WTC11 (cell line): ENCODE data around the gene HES2. TPM values are rescaled to one million over a fixed set of nuclear protein-coding genes. Genes with fewer than 3 reads are reported as not detected.

Experiments
- ATAC-seq: fragments of 200-7000 bp; cut with Tn5 transposase; 2 replicates; pipeline ENCODE4 v1.10.0; 2021; ENCODE audit warnings: mild to moderate bottlenecking, moderate library complexity
- CTCF ChIA-PET: fragments of 300-600 bp; sonication (Branson Sonifier 250); formaldehyde crosslinking; loops from one replicate; lab custom pipeline; 2021; ENCODE audit warnings: antibody characterized with exemption; lab: Charles Lee
- POLR2A ChIA-PET: fragments of 350-600 bp; sonication (Branson Sonifier 250); formaldehyde crosslinking; loops from one replicate; lab custom pipeline; 2021; ENCODE audit warnings: antibody characterized with exemption; lab: Charles Lee
- DNase-seq: peaks from one replicate; pipeline ENCODE4 v3.0.0; 2021; ENCODE audit warnings: low spot score
- H3K27ac Mint-ChIP-seq: 2 replicates; pipeline ENCODE4 v1.8.0; 2021; ENCODE audit warnings: mixed read lengths
- H3K27me3 Mint-ChIP-seq: 2 replicates; pipeline ENCODE4 v1.8.0; 2021; ENCODE audit warnings: low read depth, mild to moderate bottlenecking, moderate library complexity, mixed read lengths
- H3K36me3 Mint-ChIP-seq: 2 replicates; pipeline ENCODE4 v1.8.0; 2021; ENCODE audit warnings: mixed read lengths
- H3K4me1 Mint-ChIP-seq: 2 replicates; pipeline ENCODE4 v1.8.0; 2022; ENCODE audit warnings: mixed read lengths
- H3K4me3 Mint-ChIP-seq: 2 replicates; pipeline ENCODE4 v1.8.0; 2021; ENCODE audit warnings: mild to moderate bottlenecking, moderate library complexity, mixed read lengths
- H3K9me3 Mint-ChIP-seq: 2 replicates; pipeline ENCODE4 v1.8.0; 2021; ENCODE audit warnings: mixed read lengths
- ATF2 ChIP-seq: sonication (generic); formaldehyde crosslinking; IDR thresholded peaks from 2 replicates; pipeline ENCODE4 v1.8.1; 2022; ENCODE audit warnings: low read depth, missing genetic modification reagents, borderline replicate concordance
- EMX1 ChIP-seq: fragments of 250-450 bp; sonication (Bioruptor Pico); IDR thresholded peaks from 2 replicates; pipeline ENCODE4 v1.8.0; 2021; ENCODE audit warnings: mild to moderate bottlenecking
- GABPB1 ChIP-seq: sonication (generic); formaldehyde crosslinking; IDR thresholded peaks from 2 replicates; pipeline ENCODE4 v1.8.1; 2023; ENCODE audit warnings: mild to moderate bottlenecking, missing genetic modification reagents
- GTF2I ChIP-seq: fragments of 250-450 bp; sonication (Bioruptor Pico); conservative IDR thresholded peaks from 2 replicates; pipeline ENCODE4 v1.4.0; 2021; ENCODE audit warnings: mild to moderate bottlenecking
- NFATC4 ChIP-seq: fragments of 250-450 bp; sonication (Bioruptor Pico); IDR thresholded peaks from 2 replicates; pipeline ENCODE4 v1.9.0; 2021; ENCODE audit warnings: mild to moderate bottlenecking
- NFYB ChIP-seq: sonication (generic); formaldehyde crosslinking; conservative IDR thresholded peaks from 2 replicates; pipeline ENCODE4 v1.8.0; 2022; ENCODE audit warnings: low read depth, missing genetic modification reagents
- NR2C2 ChIP-seq: sonication (generic); formaldehyde crosslinking; IDR thresholded peaks from 2 replicates; pipeline ENCODE4 v1.8.0; 2022; ENCODE audit warnings: mild to moderate bottlenecking, missing genetic modification reagents
- OVOL2 ChIP-seq: fragments of 250-450 bp; sonication (Bioruptor Pico); IDR thresholded peaks from 2 replicates; pipeline ENCODE4 v1.9.0; 2021; ENCODE audit warnings: mild to moderate bottlenecking, borderline replicate concordance
- PRDM15 ChIP-seq: sonication (generic); formaldehyde crosslinking; IDR thresholded peaks from 2 replicates; pipeline ENCODE4 v1.8.0; 2022; ENCODE audit warnings: missing genetic modification reagents
- SP1 ChIP-seq: sonication (generic); formaldehyde crosslinking; conservative IDR thresholded peaks from 2 replicates; pipeline ENCODE4 v1.8.1; 2022; ENCODE audit warnings: missing genetic modification reagents
- TCF7 ChIP-seq: sonication (generic); formaldehyde crosslinking; IDR thresholded peaks from 2 replicates; pipeline ENCODE4 v1.8.0; 2022; ENCODE audit warnings: mild to moderate bottlenecking, low read depth, missing genetic modification reagents, moderate library complexity
- TEAD1 ChIP-seq: sonication (generic); formaldehyde crosslinking; IDR thresholded peaks from 2 replicates; pipeline ENCODE4 v1.8.0; 2022; ENCODE audit warnings: mild to moderate bottlenecking, missing genetic modification reagents
- ZMAT4 ChIP-seq: fragments of 250-450 bp; sonication (Bioruptor Pico); IDR thresholded peaks from 2 replicates; pipeline ENCODE4 v1.9.0; 2021; ENCODE audit warnings: mild to moderate bottlenecking
- ZNF219 ChIP-seq: sonication (generic); formaldehyde crosslinking; IDR thresholded peaks from 2 replicates; pipeline ENCODE4 v1.8.0; 2023; ENCODE audit warnings: missing genetic modification reagents, mild to moderate bottlenecking, borderline replicate concordance
- ZNF263 ChIP-seq: sonication (generic); formaldehyde crosslinking; IDR thresholded peaks from 2 replicates; pipeline ENCODE4 v1.8.1; 2022; ENCODE audit warnings: low read depth, mild to moderate bottlenecking, moderate library complexity, missing genetic modification reagents
- ZNF317 ChIP-seq: sonication (generic); formaldehyde crosslinking; IDR thresholded peaks from 2 replicates; pipeline ENCODE4 v1.8.1; 2023; ENCODE audit warnings: low read depth, mild to moderate bottlenecking, moderate library complexity, missing genetic modification reagents, borderline replicate concordance
- ZNF423 ChIP-seq: fragments of 250-450 bp; sonication (Bioruptor Pico); IDR thresholded peaks from 2 replicates; pipeline ENCODE4 v2.1.2; 2022; ENCODE audit warnings: mild to moderate bottlenecking, moderate library complexity
- total RNA-seq: library from RNA; stranded (reverse); gene quantifications from 3 replicates; pipeline ENCODE4 v1.2.3, GENCODE V29; 2021

Gene HES2
- total RNA-seq, 1 experiment from 2014 or later = 2.7 TPM

GRCh38 chr1:6426277-6426971, 6.7 kb upstream of the HES2 start:
- CTCF ChIA-PET = interaction anchor here (1.1 to 2.8 kb wide), 4 partner anchors 12 to 69 kb away, joined by 5 to 19 read pairs (median 10); no protein-coding TSS in a partner anchor
- H3K27me3 Mint-ChIP-seq = peaks cover 59% of the 10 kb centered on the region

GRCh38 chr1:6425658-6426057, 5.9 kb upstream of the HES2 start:
- ATAC-seq = no peak
- ChIA-PET POLR2A (no interaction called here), CTCF (interaction anchor here (1.0 to 2.8 kb wide), 6 partner anchors 12 to 180 kb away, joined by 3 to 19 read pairs (median 8); no protein-coding TSS in a partner anchor)
- Mint-ChIP-seq H3K4me3 (no peak overlapping the region), H3K27me3 (peaks cover 66% of the 10 kb centered on the region), H3K27ac (no peak overlapping the region), H3K4me1 (peaks cover 15% of the 10 kb centered on the region), H3K9me3 (no peaks in the 10 kb centered on the region), H3K36me3 (no peaks in the 10 kb centered on the region)
- no peak for DNase-seq
- no peak for TF ChIP-seq PRDM15 (CRISPR knock-in tag)
- no peak for TF ChIP-seq NFATC4 (CRISPR knock-in tag)
- TF ChIP-seq ZNF317 (CRISPR knock-in tag) = no peak
- no peak for TF ChIP-seq ZNF219
- TF ChIP-seq ZNF263 (CRISPR knock-in tag) = no peak
- no peak for TF ChIP-seq OVOL2 (CRISPR knock-in tag)
- no peak for TF ChIP-seq ZMAT4 (CRISPR knock-in tag)
- TF ChIP-seq GTF2I = no peak

More at GRCh38 chr1:6426277-6426971, 6.7 kb upstream of the HES2 start:
- no peak for ATAC-seq
- H3K4me3 Mint-ChIP-seq = no peak overlapping the region
- peaks cover 15% of the 10 kb centered on the region for H3K4me1 Mint-ChIP-seq
- no peaks in the 10 kb centered on the region for H3K36me3 Mint-ChIP-seq
- POLR2A ChIA-PET = no interaction called here
- no peak for DNase-seq
- H3K9me3 Mint-ChIP-seq = no peaks in the 10 kb centered on the region
- no peak for TF ChIP-seq ATF2 (CRISPR knock-in tag)
- TF ChIP-seq TCF7 (CRISPR knock-in tag) = no peak
- no peak for TF ChIP-seq NR2C2 (CRISPR knock-in tag)
- TF ChIP-seq EMX1 = no peak
- no peak for TF ChIP-seq GABPB1
- no peak for TF ChIP-seq SP1 (CRISPR knock-in tag)
- TF ChIP-seq TEAD1 (CRISPR knock-in tag) = no peak
- no peak for TF ChIP-seq NFYB (CRISPR knock-in tag)
- TF ChIP-seq ZNF423 (CRISPR knock-in tag) = no peak
- no peak overlapping the region for H3K27ac Mint-ChIP-seq
